HUDEP-2 (cell line): Measurements from ENCODE around the gene SLC1A5.

ENCODE experiments used
- DNase-seq, 76 experiments: peaks; one replicate each; lab custom pipeline; 2025; ENCODE audit not compliant: unreplicated experiment in 76 of 76; lab: John Stamatoyannopoulos, UW

The SLC1A5 gene

GRCh38 chr19:46745521-46746280 is 42.7 kb downstream of the SLC1A5 start, which contains the start of gene FKRP:
FKRP (plus strand) TSS chr19:46746057; CDS start chr19:46755451, 9,394 bp downstream.
- DNase-seq = peak in 11 of 76 experiments; percentile 9 to 54 (median 31)

GRCh38 chr19:46745030-46745429 is 43.4 kb downstream of the SLC1A5 start:
- no peak for DNase-seq

GRCh38 chr19:46744005-46744691 is 44.2 kb downstream of the SLC1A5 start:
- DNase-seq = no peak

- no peak for DNase-seq
These were observed 45.4 kb downstream of the SLC1A5 start for GRCh38 chr19:46742926-46743480.

- DNase-seq = no peak
These were observed 46.9 kb downstream of the SLC1A5 start for GRCh38 chr19:46741447-46741846.

- no peak for DNase-seq
These were observed 49.1 kb downstream of the SLC1A5 start for GRCh38 chr19:46739290-46739771.

GRCh38 chr19:46737761-46738171 is 50.6 kb downstream of the SLC1A5 start:
- no peak for DNase-seq

- peak in 48 of 76 experiments; percentile 34 to 91 (median 72) for DNase-seq
These were observed 51.1 kb downstream of the SLC1A5 start for GRCh38 chr19:46737298-46737654.

- DNase-seq = peak in 72 of 76 experiments; percentile 22 to 91 (median 74)
These were observed 51.7 kb downstream of the SLC1A5 start for GRCh38 chr19:46736531-46737297.

GRCh38 chr19:46733690-46734292 is 54.6 kb downstream of the SLC1A5 start:
- DNase-seq = no peak

- no peak for DNase-seq
These were observed 55.3 kb downstream of the SLC1A5 start for GRCh38 chr19:46732966-46733689.

GRCh38 chr19:46732172-46732938 is 56.0 kb downstream of the SLC1A5 start:
- DNase-seq = no peak

GRCh38 chr19:46731584-46731983 is 56.8 kb downstream of the SLC1A5 start:
- no peak for DNase-seq

- peak in 14 of 76 experiments; percentile 11 to 41 (median 32) for DNase-seq
These were observed 57.3 kb downstream of the SLC1A5 start for GRCh38 chr19:46731007-46731501.

- DNase-seq = no peak
These were observed 57.8 kb downstream of the SLC1A5 start for GRCh38 chr19:46730595-46730994.

GRCh38 chr19:46730187-46730586 is 58.2 kb downstream of the SLC1A5 start:
- no peak for DNase-seq

- no peak for DNase-seq
These were observed 58.7 kb downstream of the SLC1A5 start for GRCh38 chr19:46729696-46730095.

GRCh38 chr19:46728693-46729339 is 59.6 kb downstream of the SLC1A5 start:
- peak in 64 of 76 experiments; percentile 20 to 84 (median 64) for DNase-seq
